ENCODE results near the gene ZNF563.

Gene ZNF563

GRCh38 chr19:12294249-12295158 is 38.9 kb downstream of the ZNF563 start, which contains the start of gene ZNF44:
Gene ZNF44, minus strand, starts transcription at chr19:12294883. Its CDS starts 189 bp downstream, at chr19:12294694.
- peak; percentile 97 for DNase-seq (ENCODE audit: low read depth)

GRCh38 chr19:12293777-12294248 is 39.6 kb downstream of the ZNF563 start:
- peak; percentile 83 for DNase-seq (ENCODE audit: low read depth)

GRCh38 chr19:12289790-12290065 is 43.7 kb downstream of the ZNF563 start:
- no peak for DNase-seq (ENCODE audit: low read depth)

- no peak for DNase-seq (ENCODE audit: low read depth)
Observed at GRCh38 chr19:12287958-12288500, 45.4 kb downstream of the ZNF563 start.

DNA sequence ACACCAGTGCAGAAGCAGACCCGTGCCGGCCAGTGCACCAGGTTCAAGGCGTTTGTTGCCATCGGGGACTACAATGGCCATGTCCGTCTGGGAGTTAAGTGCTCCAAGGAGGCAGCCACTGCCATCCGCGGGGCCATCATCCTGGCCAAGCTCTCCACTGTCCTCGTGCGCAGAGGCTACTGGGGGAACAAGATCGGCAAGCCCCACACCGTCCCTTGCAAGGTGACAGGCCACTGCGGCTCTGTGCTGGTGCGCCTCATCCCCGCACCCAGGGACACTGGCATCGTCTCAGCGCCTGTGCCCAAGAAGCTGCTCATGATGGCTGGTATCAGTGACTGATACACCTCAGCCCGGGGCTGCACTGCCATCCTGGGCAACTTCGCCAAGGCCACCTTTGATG is 48.8 kb downstream of the ZNF563 start:
- DNase-seq (ENCODE audit: low read depth): no peak

GRCh38 chr19:12284226-12284625 is 49.2 kb downstream of the ZNF563 start:
- DNase-seq (ENCODE audit: low read depth): no peak

DNA sequence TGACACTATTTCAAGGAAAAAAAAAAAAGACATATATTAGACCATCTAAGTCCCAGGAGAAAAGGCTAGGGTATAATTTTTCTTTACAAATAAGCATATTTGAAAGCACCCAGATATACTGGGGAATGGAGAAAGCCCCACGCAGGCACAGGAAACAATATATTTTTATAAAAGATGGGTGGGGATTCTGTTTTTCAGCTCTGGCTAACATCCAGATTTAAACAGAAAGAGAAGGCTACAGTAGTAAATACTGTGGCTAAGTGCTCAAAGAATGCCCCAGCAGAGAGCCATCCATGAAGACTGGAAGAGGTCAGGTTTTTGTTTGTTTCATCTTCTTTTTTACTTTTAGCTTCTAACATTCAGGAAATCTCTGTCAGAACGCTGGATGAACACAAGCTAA is 54.7 kb downstream of the ZNF563 start:
- no peak for DNase-seq (ENCODE audit: low read depth)

- no peak for DNase-seq (ENCODE audit: low read depth)
Observed at GRCh38 chr19:12272980-12273901, 60.2 kb downstream of the ZNF563 start.

GRCh38 chr19:12272386-12272785 is 61.0 kb downstream of the ZNF563 start:
- DNase-seq (ENCODE audit: low read depth): no peak

- no peak for DNase-seq (ENCODE audit: low read depth)
Observed at GRCh38 chr19:12270854-12271253, 62.6 kb downstream of the ZNF563 start.

All from ELR (cell line).